Fibroblast of pulmonary artery (primary cell): Measurements from ENCODE around the gene TLL2.

Experiments used
- DNase-seq: peaks from one replicate; pipeline ENCODE4 v3.0.0-alpha.2; 2010; ENCODE audit warnings: low read depth
- H3K4me3 ChIP-seq: replicated peaks from 2 replicates; pipeline ENCODE4 v1.5.1; 2011; ENCODE audit warnings: low read depth, mild to moderate bottlenecking, control low read depth, low read length, moderate library complexity
- TF ChIP-seq, protein P1 (sequence below): IDR thresholded peaks from 2 replicates; pipeline ENCODE4 v1.5.1; 2011; ENCODE audit warnings: mild to moderate bottlenecking, control low read depth, low read length, inconsistent platforms; ENCODE audit errors: missing control alignments

TLL2 gene

DNA sequence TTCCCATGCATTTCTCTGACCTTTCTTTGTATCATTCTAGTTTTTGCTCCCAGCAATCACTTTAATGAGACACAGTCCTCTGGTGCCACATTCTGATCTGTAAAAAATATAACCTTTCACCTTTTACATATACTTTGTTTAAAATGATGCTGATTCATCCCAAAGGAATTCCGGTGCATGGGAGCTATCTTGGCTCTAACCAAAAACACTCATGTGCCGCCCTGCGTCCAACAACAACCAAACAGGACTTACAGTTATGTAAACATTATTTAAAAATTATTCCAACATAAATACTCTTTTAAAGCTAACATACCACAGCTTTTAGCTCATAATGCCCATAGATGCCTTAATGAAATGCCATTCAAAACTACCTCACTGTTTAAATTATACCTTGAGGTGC lies 147.2 kb downstream of the TLL2 start:
- no peak for DNase-seq
- TF ChIP-seq, protein P1, sequence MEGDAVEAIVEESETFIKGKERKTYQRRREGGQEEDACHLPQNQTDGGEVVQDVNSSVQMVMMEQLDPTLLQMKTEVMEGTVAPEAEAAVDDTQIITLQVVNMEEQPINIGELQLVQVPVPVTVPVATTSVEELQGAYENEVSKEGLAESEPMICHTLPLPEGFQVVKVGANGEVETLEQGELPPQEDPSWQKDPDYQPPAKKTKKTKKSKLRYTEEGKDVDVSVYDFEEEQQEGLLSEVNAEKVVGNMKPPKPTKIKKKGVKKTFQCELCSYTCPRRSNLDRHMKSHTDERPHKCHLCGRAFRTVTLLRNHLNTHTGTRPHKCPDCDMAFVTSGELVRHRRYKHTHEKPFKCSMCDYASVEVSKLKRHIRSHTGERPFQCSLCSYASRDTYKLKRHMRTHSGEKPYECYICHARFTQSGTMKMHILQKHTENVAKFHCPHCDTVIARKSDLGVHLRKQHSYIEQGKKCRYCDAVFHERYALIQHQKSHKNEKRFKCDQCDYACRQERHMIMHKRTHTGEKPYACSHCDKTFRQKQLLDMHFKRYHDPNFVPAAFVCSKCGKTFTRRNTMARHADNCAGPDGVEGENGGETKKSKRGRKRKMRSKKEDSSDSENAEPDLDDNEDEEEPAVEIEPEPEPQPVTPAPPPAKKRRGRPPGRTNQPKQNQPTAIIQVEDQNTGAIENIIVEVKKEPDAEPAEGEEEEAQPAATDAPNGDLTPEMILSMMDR = no peak
- H3K4me3 ChIP-seq = no peak overlapping the region

DNA sequence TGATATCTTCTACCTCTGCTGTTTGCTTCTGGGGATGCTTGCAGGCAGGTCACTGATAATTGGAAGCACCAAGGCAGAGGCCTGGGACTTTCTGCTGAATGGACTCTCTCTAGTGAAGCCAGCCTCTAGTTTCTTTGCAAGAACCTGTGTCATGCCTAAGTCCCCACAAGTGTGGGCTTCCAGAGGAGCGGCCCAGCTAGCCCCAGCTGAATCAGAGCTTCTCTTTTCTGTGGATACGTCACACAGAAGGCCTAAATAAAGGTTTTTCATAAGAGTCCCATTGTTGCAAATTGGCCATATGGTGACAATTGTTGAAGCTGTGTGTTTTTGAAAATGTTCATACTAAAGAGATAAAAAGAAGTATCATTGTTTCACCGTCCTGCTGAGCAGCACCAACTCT lies 148.2 kb downstream of the TLL2 start:
- no peak overlapping the region for H3K4me3 ChIP-seq
- DNase-seq = no peak
- TF ChIP-seq, protein P1 = no peak

DNA sequence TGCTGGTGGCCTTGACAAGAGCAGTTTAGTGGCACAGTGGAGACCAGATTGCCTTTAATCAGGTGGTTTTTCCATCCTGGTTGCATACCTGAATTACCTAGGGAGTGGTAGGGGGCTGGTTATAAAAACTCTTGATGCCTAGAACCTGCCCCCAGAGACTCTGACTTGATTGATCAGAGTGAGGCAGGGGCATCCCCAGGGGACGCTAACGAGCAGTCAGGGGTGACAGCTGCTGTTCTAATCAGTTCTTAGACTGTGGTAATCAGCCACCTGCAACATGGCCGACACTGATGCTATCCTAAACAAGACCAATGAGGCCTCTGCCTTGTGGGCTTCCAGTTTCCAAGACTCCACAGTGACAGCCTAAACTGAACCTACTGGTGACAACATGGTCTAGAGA lies 153.0 kb downstream of the TLL2 start:
- DNase-seq = no peak
- TF ChIP-seq, protein P1 = no peak
- no peak overlapping the region for H3K4me3 ChIP-seq

DNA sequence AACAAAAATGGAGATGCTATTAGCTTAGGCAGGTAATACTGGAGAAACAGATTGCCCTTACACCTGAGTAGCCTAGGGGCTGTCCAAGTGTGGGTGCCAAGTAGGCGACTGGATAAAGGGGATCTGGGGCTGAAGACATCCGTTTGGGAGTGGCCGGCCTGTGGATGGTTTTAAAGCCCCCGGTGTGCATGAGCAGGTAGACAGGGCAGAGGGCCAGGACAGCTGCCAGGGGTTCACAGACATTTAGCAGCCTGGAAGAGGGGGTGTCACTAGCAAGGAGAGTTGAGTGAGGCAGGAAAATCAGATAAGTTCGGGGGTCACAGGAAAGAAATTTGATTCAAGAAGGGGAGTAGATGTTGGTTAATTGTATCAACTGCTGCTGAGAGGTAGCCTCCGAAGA lies 153.4 kb downstream of the TLL2 start:
- DNase-seq = no peak
- TF ChIP-seq, protein P1 = no peak
- no peak overlapping the region for H3K4me3 ChIP-seq

DNA sequence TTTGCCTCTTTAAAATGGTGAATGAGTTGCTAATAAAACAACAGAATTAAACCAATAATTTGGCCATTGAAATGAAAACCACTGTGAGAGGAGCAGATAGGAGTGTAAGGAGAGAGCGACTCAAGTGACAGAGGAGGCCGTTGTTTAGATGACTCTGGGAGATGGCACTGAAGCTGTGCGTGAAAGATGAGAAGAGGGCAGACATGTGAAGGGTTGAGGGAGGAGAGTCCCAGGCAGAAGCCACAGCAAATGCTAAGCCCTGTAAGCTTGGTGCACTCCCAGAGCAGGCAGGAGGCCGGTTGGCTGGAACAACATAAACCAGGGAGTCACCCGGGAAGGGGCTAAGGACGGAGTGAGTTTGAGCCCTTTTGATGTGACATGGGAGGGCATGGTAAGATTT lies 154.1 kb downstream of the TLL2 start:
- TF ChIP-seq, protein P1 = no peak
- no peak overlapping the region for H3K4me3 ChIP-seq
- no peak for DNase-seq

DNA sequence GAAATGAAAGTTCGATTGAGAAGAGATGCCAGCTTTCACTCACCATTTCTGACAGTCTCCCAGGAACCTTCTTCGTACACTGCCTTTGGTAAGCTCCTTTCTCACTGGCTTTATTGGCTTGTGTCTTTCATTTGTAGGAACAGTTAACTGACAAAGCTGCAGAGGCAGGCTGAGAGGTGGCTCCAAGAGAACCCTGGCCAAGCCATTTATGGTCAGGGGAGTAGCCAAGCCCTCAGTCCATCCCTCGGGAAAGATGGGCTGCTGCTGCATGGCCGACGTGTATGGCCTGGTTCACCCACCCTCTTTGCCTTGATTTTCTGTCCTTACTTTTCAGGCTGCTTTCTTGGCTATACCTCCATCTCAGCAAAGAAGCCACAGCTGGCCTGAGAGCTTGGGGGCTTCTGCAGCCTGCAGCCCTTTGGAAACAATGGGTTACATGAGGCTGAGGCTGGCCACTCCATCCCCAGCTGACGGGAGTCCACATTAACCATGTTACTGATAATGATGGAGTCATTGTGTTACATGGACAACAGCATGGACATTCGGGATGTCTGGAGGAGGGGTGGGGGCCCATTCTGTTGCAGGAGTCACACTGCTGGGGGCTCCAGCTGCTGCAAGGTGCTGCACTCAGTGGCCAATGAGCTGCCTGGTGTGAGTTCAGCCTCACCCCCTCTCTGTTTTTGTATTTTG lies 154.7 kb downstream of the TLL2 start, which contains the start of gene OPALIN:
Gene OPALIN (minus strand): TSS at position 152 of the 690 bp plus-strand sequence. CDS start 106 bp downstream, at position 46.
- TF ChIP-seq, protein P1 = no peak
- DNase-seq = no peak
- H3K4me3 ChIP-seq = no peak within 1 kb of the TSS

DNA sequence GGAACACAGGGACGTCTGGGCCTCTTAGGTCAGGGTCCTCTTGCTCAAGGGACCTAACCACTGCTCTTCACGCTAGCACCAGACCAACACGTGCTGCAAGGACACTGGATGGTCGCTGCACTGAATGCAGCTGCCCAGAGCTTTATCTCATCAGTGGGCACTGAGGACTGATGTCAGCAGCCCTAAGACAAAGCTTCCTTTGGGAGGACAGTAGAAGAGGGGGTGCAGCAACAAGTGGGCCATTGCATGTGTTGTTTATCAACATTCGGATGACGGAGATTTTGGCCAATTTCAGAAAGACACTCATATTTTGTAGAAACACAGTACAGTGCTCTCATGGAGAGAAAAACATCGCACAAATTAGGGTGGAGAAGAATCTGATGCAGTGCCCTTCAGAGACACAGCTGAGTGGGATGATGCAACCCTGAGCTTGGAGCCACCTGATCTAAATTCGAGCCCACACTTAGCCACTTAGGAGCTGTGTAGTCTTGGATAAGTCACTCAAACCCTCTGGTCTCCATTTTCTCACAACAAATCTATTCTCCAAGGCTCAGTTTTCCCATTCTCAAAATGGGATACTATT lies 156.6 kb downstream of the TLL2 start:
- H3K4me3 ChIP-seq = no peak overlapping the region
- DNase-seq = no peak
- TF ChIP-seq, protein P1 = no peak
